DOHH2 (cell line): ENCODE measurements around the gene KCNC4.

Source experiments
- H3F3A ChIP-seq: fragments of 200-600 bp; sonication (generic), shearing (Covaris generic); 2 replicates; pipeline ENCODE4 v1.6.0; 2016; ENCODE audit warnings: antibody characterized with exemption, mild to moderate bottlenecking; ENCODE audit not compliant: control insufficient read depth, insufficient read depth
- H3K27ac ChIP-seq: fragments of 200-600 bp; sonication (generic); 2 replicates; pipeline ENCODE4 v1.5.1; 2014; ENCODE audit warnings: low read depth, mild to moderate bottlenecking, low read length, moderate library complexity
- H3K27me3 ChIP-seq: fragments of 200-600 bp; sonication (generic); 2 replicates; pipeline ENCODE4 v1.6.1; 2014; ENCODE audit warnings: mild to moderate bottlenecking, low read length, mixed read lengths; ENCODE audit not compliant: control insufficient read depth
- H3K36me3 ChIP-seq: fragments of 200-600 bp; sonication (generic); 2 replicates; pipeline ENCODE4 v1.6.1; 2014; ENCODE audit warnings: mild to moderate bottlenecking, low read length, moderate library complexity, mixed read lengths; ENCODE audit not compliant: control insufficient read depth
- H3K4me1 ChIP-seq: fragments of 200-600 bp; sonication (generic); 2 replicates; pipeline ENCODE4 v1.6.1; 2014; ENCODE audit warnings: mild to moderate bottlenecking, low read length, mixed read lengths; ENCODE audit not compliant: control insufficient read depth
- H3K4me2 ChIP-seq: fragments of 200-600 bp; sonication (generic); 2 replicates; pipeline ENCODE4 v1.6.0; 2014; ENCODE audit warnings: mild to moderate bottlenecking, low read length, moderate library complexity
- H3K4me3 ChIP-seq: fragments of 200-600 bp; sonication (generic); 2 replicates; pipeline ENCODE4 v1.5.1; 2014; ENCODE audit warnings: mild to moderate bottlenecking, low read length, mixed read lengths
- H3K79me2 ChIP-seq: fragments of 200-600 bp; sonication (generic); 2 replicates; pipeline ENCODE4 v1.6.1; 2014; ENCODE audit warnings: mild to moderate bottlenecking, low read length, mixed read lengths; ENCODE audit not compliant: control insufficient read depth
- H3K9me2 ChIP-seq: fragments of 200-600 bp; sonication (generic); replicated peaks from 2 replicates; pipeline ENCODE4 v1.6.1; 2014; ENCODE audit warnings: mild to moderate bottlenecking, low read length, mixed read lengths; ENCODE audit not compliant: control insufficient read depth
- H3K9me3 ChIP-seq: fragments of 200-600 bp; sonication (generic); 2 replicates; pipeline ENCODE4 v1.6.1; 2014; ENCODE audit warnings: antibody characterized with exemption, low read length, mixed read lengths; ENCODE audit not compliant: control insufficient read depth, insufficient read depth
- H4K20me1 ChIP-seq: fragments of 200-600 bp; sonication (generic); 2 replicates; pipeline ENCODE4 v1.6.0; 2014; ENCODE audit warnings: low read depth, mild to moderate bottlenecking, antibody characterized with exemption, low read length, moderate library complexity; ENCODE audit not compliant: control insufficient read depth, insufficient read depth
- CTCF ChIP-seq: fragments of 200-600 bp; sonication (generic); IDR thresholded peaks from one replicate; pipeline ENCODE4 v1.5.1; 2014; ENCODE audit warnings: antibody characterized with exemption, mild to moderate bottlenecking, low read depth, low read length; ENCODE audit not compliant: poor library complexity, severe bottlenecking
- EZH2phosphoT487 ChIP-seq: fragments of 200-600 bp; sonication (generic); IDR thresholded peaks from 2 replicates; pipeline ENCODE4 v1.6.1; 2017; ENCODE audit warnings: borderline replicate concordance, mild to moderate bottlenecking, antibody characterized with exemption, low read length, moderate library complexity, mixed read lengths

Gene KCNC4

GRCh38 chr1:110187139-110187890 lies 22.8 kb upstream of the KCNC4 start:
- H3K4me1 ChIP-seq: no peaks in the 10 kb centered on the region
- H3K27ac ChIP-seq: no peak overlapping the region
- H3K36me3 ChIP-seq: no peaks in the 10 kb centered on the region
- H3F3A ChIP-seq: no peaks in the 10 kb centered on the region
- H4K20me1 ChIP-seq: no peaks in the 10 kb centered on the region
- peaks cover 18% of the 10 kb centered on the region; the same call in 1 of the 2 replicates for H3K27me3 ChIP-seq
- H3K9me3 ChIP-seq: no peaks in the 10 kb centered on the region
- no peak for TF ChIP-seq CTCF
- no peak for TF ChIP-seq EZH2phosphoT487
- H3K4me3 ChIP-seq: no peak overlapping the region
- H3K79me2 ChIP-seq: no peaks in the 10 kb centered on the region
- no peak overlapping the region for H3K4me2 ChIP-seq
- no peaks in the 10 kb centered on the region for H3K9me2 ChIP-seq

- Histone ChIP-seq H3K9me3 (no peaks in the 10 kb centered on the region), H3K36me3 (no peaks in the 10 kb centered on the region), H3K27me3 (peaks cover 18% of the 10 kb centered on the region; the same call in 1 of the 2 replicates), H3K4me3 (no peak overlapping the region), H3K79me2 (no peaks in the 10 kb centered on the region), H3K4me1 (no peaks in the 10 kb centered on the region), H3K4me2 (no peak overlapping the region), H3K9me2 (no peaks in the 10 kb centered on the region), H4K20me1 (no peaks in the 10 kb centered on the region), H3K27ac (no peak overlapping the region), H3F3A (no peaks in the 10 kb centered on the region)
- no peak for TF ChIP-seq CTCF
- no peak for TF ChIP-seq EZH2phosphoT487
These were observed 22.0 kb upstream of the KCNC4 start for GRCh38 chr1:110188035-110188618.

GRCh38 chr1:110189181-110189580 lies 20.9 kb upstream of the KCNC4 start:
- Histone ChIP-seq H3K36me3 (no peaks in the 10 kb centered on the region), H3K9me3 (no peaks in the 10 kb centered on the region), H3K27me3 (peaks cover 18% of the 10 kb centered on the region; the same call in 1 of the 2 replicates), H3K4me1 (no peaks in the 10 kb centered on the region), H3F3A (no peaks in the 10 kb centered on the region), H3K79me2 (no peaks in the 10 kb centered on the region), H3K9me2 (no peaks in the 10 kb centered on the region), H3K27ac (no peak overlapping the region), H3K4me3 (no peak overlapping the region), H4K20me1 (no peaks in the 10 kb centered on the region), H3K4me2 (no peak overlapping the region)
- TF ChIP-seq CTCF (no peak), EZH2phosphoT487 (no peak)
